Ovary (tissue), 3 donors: ENCODE measurements around the gene SLAMF7.

Experiments
- CTCF ChIP-seq, 3 donors: fragments of 450-650 bp in 2 of 3; fragments of 200-600 bp in 1 of 3; IDR thresholded peaks; one replicate each; pipeline versions ENCODE4 v1.5.1 to v1.8.0; 2016 to 2022; ENCODE audit warnings: antibody characterized with exemption in 3 of 3, mild to moderate bottlenecking in 1 of 3
- EP300 ChIP-seq: sonication (generic); formaldehyde crosslinking; IDR thresholded peaks from one replicate; pipeline ENCODE4 v1.6.1; 2017; ENCODE audit warnings: antibody characterized with exemption
- donor health status: DM: no; HTN: no; CAD: no.

- no peak for TF ChIP-seq CTCF (IDR thresholded peaks at IDR 0.05)
- no peak for TF ChIP-seq EP300
Measured at GRCh38 chr1:160776178-160776577, 37.1 kb downstream of the SLAMF7 start.
